Prostate gland (tissue), 2 donors: ENCODE measurements around the gene MON1B.

Source experiments
- POLR2AphosphoS5 ChIP-seq: sonication (generic); formaldehyde crosslinking; IDR thresholded peaks from one replicate; pipeline ENCODE4 v1.6.1; 2017; ENCODE audit warnings: antibody characterized with exemption
- TF ChIP-seq, protein P1 (sequence below), 4 experiments: fragments of 200-600 bp in 2 of 4; fragments of 450-650 bp in 2 of 4; sonication (generic) in 2 of 4; IDR thresholded peaks; 1 replicate in 3 of 4; 2 replicates in 1 of 4; pipeline ENCODE4 v1.5.1; 2016 to 2019; ENCODE audit warnings: antibody characterized with exemption in 4 of 4, mild to moderate bottlenecking in 2 of 4, moderate library complexity in 2 of 4

- TF ChIP-seq, protein P1, sequence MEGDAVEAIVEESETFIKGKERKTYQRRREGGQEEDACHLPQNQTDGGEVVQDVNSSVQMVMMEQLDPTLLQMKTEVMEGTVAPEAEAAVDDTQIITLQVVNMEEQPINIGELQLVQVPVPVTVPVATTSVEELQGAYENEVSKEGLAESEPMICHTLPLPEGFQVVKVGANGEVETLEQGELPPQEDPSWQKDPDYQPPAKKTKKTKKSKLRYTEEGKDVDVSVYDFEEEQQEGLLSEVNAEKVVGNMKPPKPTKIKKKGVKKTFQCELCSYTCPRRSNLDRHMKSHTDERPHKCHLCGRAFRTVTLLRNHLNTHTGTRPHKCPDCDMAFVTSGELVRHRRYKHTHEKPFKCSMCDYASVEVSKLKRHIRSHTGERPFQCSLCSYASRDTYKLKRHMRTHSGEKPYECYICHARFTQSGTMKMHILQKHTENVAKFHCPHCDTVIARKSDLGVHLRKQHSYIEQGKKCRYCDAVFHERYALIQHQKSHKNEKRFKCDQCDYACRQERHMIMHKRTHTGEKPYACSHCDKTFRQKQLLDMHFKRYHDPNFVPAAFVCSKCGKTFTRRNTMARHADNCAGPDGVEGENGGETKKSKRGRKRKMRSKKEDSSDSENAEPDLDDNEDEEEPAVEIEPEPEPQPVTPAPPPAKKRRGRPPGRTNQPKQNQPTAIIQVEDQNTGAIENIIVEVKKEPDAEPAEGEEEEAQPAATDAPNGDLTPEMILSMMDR (IDR thresholded peaks at IDR 0.05): no peak
- TF ChIP-seq POLR2AphosphoS5: no peak
Measured at GRCh38 chr16:77191259-77191969, 424 bp downstream of the MON1B start.
